ENCODE measurements around the gene HDAC4.

GRCh38 chr2:239014458-239015217, 386.2 kb downstream of the HDAC4 start:
- TF ChIP-seq POLR2A (IDR thresholded peaks at IDR 0.05), result no peak
- no peak for TF ChIP-seq CTCF (IDR thresholded peaks at IDR 0.05)
- no peak for TF ChIP-seq EP300 (IDR thresholded peaks at IDR 0.05)
